Ecto neural progenitor cell (in vitro differentiated cells): Measurements from ENCODE around the gene NDOR1.

Source experiments
- DNase-seq: peaks from one replicate; pipeline ENCODE4 v3.0.0-alpha.2; 2018; ENCODE audit warnings: low spot score

The NDOR1 gene

DNA sequence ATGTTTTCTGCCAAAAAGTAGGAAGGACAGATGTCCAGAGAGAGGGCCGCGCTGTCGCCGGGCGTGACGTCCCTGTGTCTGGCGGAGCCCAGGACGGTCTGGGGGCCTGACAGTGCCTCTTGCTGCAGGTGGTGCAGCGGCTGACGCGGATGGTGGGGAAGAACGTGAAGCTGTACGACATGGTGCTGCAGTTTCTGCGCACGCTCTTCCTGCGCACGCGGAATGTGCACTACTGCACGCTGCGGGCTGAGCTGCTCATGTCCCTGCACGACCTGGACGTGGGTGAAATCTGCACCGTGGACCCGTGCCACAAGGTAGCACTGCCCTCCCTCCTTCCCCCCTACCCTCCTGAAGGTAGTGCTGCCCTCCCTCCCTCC lies 57.4 kb downstream of the NDOR1 start:
- no peak for DNase-seq

GRCh38 chr9:137263506-137263905 lies 58.0 kb downstream of the NDOR1 start:
- DNase-seq, result no peak

- DNase-seq, result no peak
Observed at GRCh38 chr9:137264067-137264466, 58.6 kb downstream of the NDOR1 start.

DNA sequence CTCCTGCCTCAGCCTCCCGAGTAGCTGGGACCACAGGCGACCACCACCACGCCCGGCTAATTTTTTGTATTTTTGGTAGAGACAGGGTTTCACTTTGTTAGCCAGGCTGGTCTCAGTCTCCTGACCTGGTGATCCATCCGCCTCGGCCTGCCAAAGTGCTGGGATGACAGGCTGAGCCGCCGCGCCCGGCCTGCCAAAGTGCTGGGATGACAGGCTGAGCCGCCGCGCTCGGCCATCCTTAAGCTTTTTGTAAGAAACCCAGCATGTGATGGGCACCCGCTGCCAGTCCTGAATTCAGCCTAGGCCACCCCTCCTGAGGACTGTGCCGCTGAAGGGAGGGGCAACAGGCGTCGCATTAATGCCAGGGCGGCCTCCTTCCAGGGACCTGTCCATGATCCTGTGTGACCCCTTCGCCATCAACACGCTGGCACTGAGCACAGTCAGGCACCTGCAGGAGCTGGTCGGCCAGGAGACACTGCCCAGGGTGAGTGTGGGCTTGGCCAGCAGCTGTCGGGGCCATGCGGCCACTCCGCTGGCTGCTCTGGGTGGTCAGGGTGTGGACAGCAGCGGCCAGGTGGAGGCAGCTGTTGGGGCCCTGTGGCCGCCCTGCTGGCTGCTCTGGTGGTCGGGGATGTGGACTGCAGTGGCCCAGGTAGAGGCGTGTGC lies 60.1 kb downstream of the NDOR1 start:
- no peak for DNase-seq

- DNase-seq, result no peak
Observed at GRCh38 chr9:137266162-137266527, 60.6 kb downstream of the NDOR1 start.
